ENCODE data around the gene GRK1. TPM values are rescaled to one million over a fixed set of nuclear protein-coding genes. Genes with fewer than 3 reads are reported as not detected.

The GRK1 gene
- total and polyA plus RNA-seq, 4 donors = 0.36 to 0.97 (median 0.67) TPM

Other genes with a start within 250 kb of the GRK1 start
- 1 to 10 TPM; 3.1 to 3.6 TPM for gene ADPRHL1, start 213.7 kb upstream of the GRK1 start, total RNA-seq
- 1 to 10 TPM; 5.1 to 7.2 TPM for gene ADPRHL1, start 213.7 kb upstream of the GRK1 start, polyA plus RNA-seq (ENCODE audit: insufficient read length in 2 of 2)
- gene DCUN1D2, start 176.5 kb upstream of the GRK1 start, total RNA-seq = 10 to 100 TPM; 25.8 to 34.2 TPM
- gene DCUN1D2, start 176.5 kb upstream of the GRK1 start, polyA plus RNA-seq (ENCODE audit: insufficient read length in 2 of 2) = 10 to 100 TPM; 32.0 to 41.3 TPM
- 10 to 100 TPM; 43.9 to 50.2 TPM for gene TFDP1, start 82.5 kb upstream of the GRK1 start, total RNA-seq
- gene TFDP1, start 82.5 kb upstream of the GRK1 start, polyA plus RNA-seq (ENCODE audit: insufficient read length in 2 of 2) = 10 to 100 TPM; 77.4 to 87.7 TPM
- gene ATP4B, start 9.0 kb upstream of the GRK1 start, total RNA-seq = 1 to 10 TPM in 1 of 2 donors, under 1 TPM in 1; 0.20 to 1.4 TPM
- gene ATP4B, start 9.0 kb upstream of the GRK1 start, polyA plus RNA-seq (ENCODE audit: insufficient read length in 2 of 2) = 1 to 10 TPM; 1.3 to 2.6 TPM
- 1 to 10 TPM; 1.4 to 1.6 TPM for gene TMEM255B, start 92.0 kb downstream of the GRK1 start, total RNA-seq
- gene TMEM255B, start 92.0 kb downstream of the GRK1 start, polyA plus RNA-seq (ENCODE audit: insufficient read length in 2 of 2) = 1 to 10 TPM; 5.1 to 5.6 TPM
- gene GAS6, start 196.9 kb downstream of the GRK1 start, total RNA-seq = 10 to 100 TPM; 41.4 to 62.8 TPM
- gene GAS6, start 196.9 kb downstream of the GRK1 start, polyA plus RNA-seq (ENCODE audit: insufficient read length in 2 of 2) = 10 to 100 TPM; 67.6 to 81.4 TPM